Uterus (tissue), 2 donors: Measurements from ENCODE around the gene TOB1.

Experiments used
- POLR2A ChIP-seq, 2 donors: fragments of 450-650 bp; IDR thresholded peaks; one replicate each; pipeline ENCODE4 v1.6.1; 2016; ENCODE audit warnings: antibody characterized with exemption in 2 of 2, mild to moderate bottlenecking in 1 of 2, moderate library complexity in 1 of 2
- TF ChIP-seq, protein P1 (sequence below), 4 experiments: fragments of 200-600 bp in 2 of 4; fragments of 450-650 bp in 2 of 4; sonication (generic) in 2 of 4; IDR thresholded peaks; one replicate each; pipeline ENCODE4 v1.5.1; 2016 to 2019; ENCODE audit warnings: antibody characterized with exemption in 4 of 4, mild to moderate bottlenecking in 2 of 4, moderate library complexity in 1 of 4

DNA sequence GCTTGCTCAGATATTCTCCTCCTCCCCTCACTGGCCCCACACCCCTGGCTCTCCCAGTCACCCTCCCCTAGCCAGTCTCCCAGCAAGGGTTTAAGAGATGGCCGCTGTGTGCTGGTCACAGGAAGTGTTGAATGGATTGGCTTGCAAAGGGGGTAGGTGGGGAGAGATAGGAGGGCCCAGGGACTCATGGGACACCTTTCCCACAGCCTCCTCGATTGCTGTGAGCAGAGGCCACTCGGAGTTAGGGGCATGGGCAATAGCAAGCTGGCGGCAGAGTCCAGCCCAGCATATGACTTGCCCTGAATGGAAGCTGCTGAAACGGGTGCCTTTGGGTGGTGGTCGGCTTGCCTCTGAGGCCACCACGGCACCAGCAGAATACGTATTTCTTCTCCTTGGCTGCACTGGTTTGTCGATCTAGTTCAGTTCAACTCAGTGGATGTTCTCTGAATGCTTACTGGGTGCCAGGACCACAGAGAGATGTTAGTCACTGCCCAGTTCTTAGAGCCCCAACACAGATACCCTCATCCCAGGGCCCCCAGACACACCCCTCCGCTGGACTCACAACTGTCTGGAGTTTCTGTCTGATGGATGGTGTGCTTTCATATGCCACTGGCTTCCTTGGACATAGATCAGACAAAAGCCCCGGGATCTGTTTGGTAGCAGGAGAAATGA, 24.7 kb downstream of the TOB1 start:
- TF ChIP-seq, protein P1, sequence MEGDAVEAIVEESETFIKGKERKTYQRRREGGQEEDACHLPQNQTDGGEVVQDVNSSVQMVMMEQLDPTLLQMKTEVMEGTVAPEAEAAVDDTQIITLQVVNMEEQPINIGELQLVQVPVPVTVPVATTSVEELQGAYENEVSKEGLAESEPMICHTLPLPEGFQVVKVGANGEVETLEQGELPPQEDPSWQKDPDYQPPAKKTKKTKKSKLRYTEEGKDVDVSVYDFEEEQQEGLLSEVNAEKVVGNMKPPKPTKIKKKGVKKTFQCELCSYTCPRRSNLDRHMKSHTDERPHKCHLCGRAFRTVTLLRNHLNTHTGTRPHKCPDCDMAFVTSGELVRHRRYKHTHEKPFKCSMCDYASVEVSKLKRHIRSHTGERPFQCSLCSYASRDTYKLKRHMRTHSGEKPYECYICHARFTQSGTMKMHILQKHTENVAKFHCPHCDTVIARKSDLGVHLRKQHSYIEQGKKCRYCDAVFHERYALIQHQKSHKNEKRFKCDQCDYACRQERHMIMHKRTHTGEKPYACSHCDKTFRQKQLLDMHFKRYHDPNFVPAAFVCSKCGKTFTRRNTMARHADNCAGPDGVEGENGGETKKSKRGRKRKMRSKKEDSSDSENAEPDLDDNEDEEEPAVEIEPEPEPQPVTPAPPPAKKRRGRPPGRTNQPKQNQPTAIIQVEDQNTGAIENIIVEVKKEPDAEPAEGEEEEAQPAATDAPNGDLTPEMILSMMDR (IDR thresholded peaks at IDR 0.05): no peak
- TF ChIP-seq POLR2A (IDR thresholded peaks at IDR 0.05): no peak
